CD4-positive, alpha-beta T cell treated with Interleukin-6 for 4 hours (primary cell): ENCODE data around the gene PCED1B.
A peak's percentile ranks its signal among the peaks of the same experiment; 100 is the strongest.
"Not testable (repeated sequence)": the region's sequence is repeated elsewhere in the genome, so short reads cannot be mapped to it uniquely, and the experiment has no call there.

Source experiments
- DNase-seq: peaks from one replicate; pipeline ENCODE4 v3.0.0-alpha.2; 2020; ENCODE audit warnings: mixed read lengths

PCED1B gene

GRCh38 chr12:47244835-47245234, 165.4 kb downstream of the PCED1B start:
- DNase-seq, result no peak

- DNase-seq, result no peak
These were observed 166.2 kb downstream of the PCED1B start for GRCh38 chr12:47245623-47246022.

- no peak for DNase-seq
These were observed 168.0 kb downstream of the PCED1B start for GRCh38 chr12:47247418-47247817.

- no peak for DNase-seq
These were observed 169.7 kb downstream of the PCED1B start for GRCh38 chr12:47249082-47249481.

- DNase-seq, result no peak
These were observed 170.4 kb downstream of the PCED1B start for GRCh38 chr12:47249719-47250357.

- DNase-seq, result no peak
These were observed 172.5 kb downstream of the PCED1B start for GRCh38 chr12:47251919-47252318.

- DNase-seq, result no peak
These were observed 185.5 kb downstream of the PCED1B start for GRCh38 chr12:47264951-47265350.

GRCh38 chr12:47265391-47265790, 186.0 kb downstream of the PCED1B start:
- DNase-seq, result no peak

GRCh38 chr12:47267571-47267970, 188.2 kb downstream of the PCED1B start:
- DNase-seq, result no peak

GRCh38 chr12:47268501-47269454, 189.4 kb downstream of the PCED1B start:
- no peak for DNase-seq

- no peak for DNase-seq
These were observed 190.5 kb downstream of the PCED1B start for GRCh38 chr12:47269916-47270315.

GRCh38 chr12:47270782-47271664, 191.6 kb downstream of the PCED1B start:
- DNase-seq, result peak; percentile 25

- DNase-seq, result no peak
These were observed 192.4 kb downstream of the PCED1B start for GRCh38 chr12:47271800-47272239.

- no peak for DNase-seq
These were observed 193.2 kb downstream of the PCED1B start for GRCh38 chr12:47272412-47273190.

- DNase-seq, result no peak
These were observed 193.8 kb downstream of the PCED1B start for GRCh38 chr12:47273191-47273626.

- no peak for DNase-seq
These were observed 195.3 kb downstream of the PCED1B start for GRCh38 chr12:47274760-47275159.

- no peak for DNase-seq
These were observed 196.8 kb downstream of the PCED1B start for GRCh38 chr12:47276253-47276620.

GRCh38 chr12:47276621-47277309, 197.3 kb downstream of the PCED1B start:
- DNase-seq, result peak; percentile 76

- peak; percentile 22 for DNase-seq
These were observed 198.6 kb downstream of the PCED1B start for GRCh38 chr12:47277972-47278448.

GRCh38 chr12:47279758-47280157, 200.3 kb downstream of the PCED1B start:
- DNase-seq, result not testable (repeated sequence)
